GM12891 (cell line): ENCODE data around the gene CPEB1.

Source experiments
- PAX5 ChIP-seq: IDR thresholded peaks from 2 replicates; pipeline ENCODE4 v1.6.1; 2011; ENCODE audit warnings: low read length, moderate library complexity, mild to moderate bottlenecking; ENCODE audit not compliant: insufficient read depth, severe bottlenecking
- POLR2A ChIP-seq: IDR thresholded peaks from 2 replicates; pipeline ENCODE4 v1.6.1; 2011; ENCODE audit warnings: low read depth, low read length, control low read depth
- POLR2AphosphoS5 ChIP-seq: IDR thresholded peaks from 2 replicates; pipeline ENCODE4 v1.6.1; 2011; ENCODE audit warnings: low read depth, low read length, control low read depth
- TAF1 ChIP-seq: IDR thresholded peaks from 2 replicates; pipeline ENCODE4 v1.6.1; 2011; ENCODE audit warnings: low read depth, low read length, control low read depth

DNA sequence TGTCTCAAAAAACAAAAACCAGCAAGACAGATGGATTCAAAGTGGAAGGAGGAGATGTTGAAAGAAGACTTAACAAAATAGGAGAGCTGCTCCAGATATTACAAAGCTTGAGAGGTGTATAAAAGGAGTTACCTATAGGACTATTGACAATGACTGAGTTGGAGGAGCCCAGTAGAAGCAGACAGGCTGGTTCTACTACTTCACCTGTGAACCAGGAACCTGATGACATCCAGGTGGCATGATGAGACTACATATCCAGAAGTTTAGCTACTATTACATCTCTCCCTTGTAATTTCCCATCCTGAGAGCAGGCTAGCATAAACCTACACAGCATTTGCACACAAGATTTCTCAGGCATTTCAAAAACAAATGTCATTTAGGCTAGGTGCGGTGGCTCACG lies 49.3 kb downstream of the CPEB1 start:
- TF ChIP-seq POLR2A (no peak), TAF1 (no peak), POLR2AphosphoS5 (no peak), PAX5 (no peak)
